ENCODE results near the gene TXLNA.

DNA sequence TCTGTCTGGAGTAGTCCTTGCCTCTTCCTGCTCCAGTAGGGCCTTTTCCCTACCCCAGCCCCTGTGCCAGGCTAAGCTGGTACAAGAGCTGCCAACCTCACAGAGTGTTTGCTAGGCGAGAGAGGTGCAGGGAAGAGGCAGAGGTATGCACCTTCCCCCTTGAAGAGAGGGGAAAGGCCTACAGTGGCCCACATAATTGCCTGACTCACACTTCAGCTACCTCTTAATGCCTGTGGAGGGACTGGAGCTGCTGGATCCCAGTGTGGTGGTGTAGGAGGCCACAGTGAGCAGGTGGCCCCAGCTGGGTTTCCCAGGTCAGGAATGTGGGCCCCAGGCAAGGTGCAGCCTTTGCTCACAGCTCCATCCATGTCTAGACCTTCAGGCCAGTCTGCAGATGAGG lies 17.6 kb downstream of the TXLNA start:
- TF ChIP-seq, protein P1, sequence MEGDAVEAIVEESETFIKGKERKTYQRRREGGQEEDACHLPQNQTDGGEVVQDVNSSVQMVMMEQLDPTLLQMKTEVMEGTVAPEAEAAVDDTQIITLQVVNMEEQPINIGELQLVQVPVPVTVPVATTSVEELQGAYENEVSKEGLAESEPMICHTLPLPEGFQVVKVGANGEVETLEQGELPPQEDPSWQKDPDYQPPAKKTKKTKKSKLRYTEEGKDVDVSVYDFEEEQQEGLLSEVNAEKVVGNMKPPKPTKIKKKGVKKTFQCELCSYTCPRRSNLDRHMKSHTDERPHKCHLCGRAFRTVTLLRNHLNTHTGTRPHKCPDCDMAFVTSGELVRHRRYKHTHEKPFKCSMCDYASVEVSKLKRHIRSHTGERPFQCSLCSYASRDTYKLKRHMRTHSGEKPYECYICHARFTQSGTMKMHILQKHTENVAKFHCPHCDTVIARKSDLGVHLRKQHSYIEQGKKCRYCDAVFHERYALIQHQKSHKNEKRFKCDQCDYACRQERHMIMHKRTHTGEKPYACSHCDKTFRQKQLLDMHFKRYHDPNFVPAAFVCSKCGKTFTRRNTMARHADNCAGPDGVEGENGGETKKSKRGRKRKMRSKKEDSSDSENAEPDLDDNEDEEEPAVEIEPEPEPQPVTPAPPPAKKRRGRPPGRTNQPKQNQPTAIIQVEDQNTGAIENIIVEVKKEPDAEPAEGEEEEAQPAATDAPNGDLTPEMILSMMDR (IDR thresholded peaks at IDR 0.05) = no peak
- TF ChIP-seq EZH2phosphoT487 (IDR thresholded peaks at IDR 0.05) = no peak
- TF ChIP-seq EZH2 (IDR thresholded peaks at IDR 0.05) = no peak
